HPDE6-E6E7 (cell line): ENCODE data around the gene RASAL1.
A peak's percentile ranks its signal among the peaks of the same experiment; 100 is the strongest.

Experiments used
- DNase-seq: peaks from one replicate; pipeline ENCODE4 v3.0.0; 2011; ENCODE audit warnings: missing footprints; ENCODE audit errors: extremely low spot score

Gene RASAL1

GRCh38 chr12:113096675-113097461, 38.7 kb downstream of the RASAL1 start:
- DNase-seq = no peak

GRCh38 chr12:113095405-113095804, 40.2 kb downstream of the RASAL1 start:
- DNase-seq = no peak

- DNase-seq = no peak
Observed at GRCh38 chr12:113094738-113095137, 40.8 kb downstream of the RASAL1 start.

- DNase-seq = no peak
Observed at GRCh38 chr12:113093409-113094101, 42.0 kb downstream of the RASAL1 start.

GRCh38 chr12:113092607-113093408, 42.8 kb downstream of the RASAL1 start:
- DNase-seq = peak; percentile 46

- no peak for DNase-seq
Observed at GRCh38 chr12:113091506-113091905, 44.1 kb downstream of the RASAL1 start.

GRCh38 chr12:113090740-113091139, 44.8 kb downstream of the RASAL1 start:
- DNase-seq = no peak

GRCh38 chr12:113089839-113090238, 45.7 kb downstream of the RASAL1 start:
- DNase-seq = no peak

- DNase-seq = no peak
Observed at GRCh38 chr12:113088971-113089756, 46.4 kb downstream of the RASAL1 start.

GRCh38 chr12:113088037-113088436, 47.5 kb downstream of the RASAL1 start:
- no peak for DNase-seq

GRCh38 chr12:113087193-113087592, 48.4 kb downstream of the RASAL1 start:
- DNase-seq = no peak

GRCh38 chr12:113086249-113087164, 49.1 kb downstream of the RASAL1 start:
- DNase-seq = no peak

- DNase-seq = no peak
Observed at GRCh38 chr12:113083863-113084435, 51.6 kb downstream of the RASAL1 start.

- DNase-seq = no peak
Observed at GRCh38 chr12:113082486-113083148, 52.9 kb downstream of the RASAL1 start.

GRCh38 chr12:113081873-113082272, 53.7 kb downstream of the RASAL1 start:
- no peak for DNase-seq

- DNase-seq = no peak
Observed at GRCh38 chr12:113077859-113078255, 57.7 kb downstream of the RASAL1 start.

GRCh38 chr12:113077057-113077858, 58.3 kb downstream of the RASAL1 start:
- DNase-seq = no peak

GRCh38 chr12:113075137-113075683, 60.4 kb downstream of the RASAL1 start:
- no peak for DNase-seq
